OCI-LY7 (cell line): ENCODE data around the gene RAB3C.

ENCODE experiments used
- EZH2phosphoT487 ChIP-seq: fragments of 200-600 bp; sonication (generic); IDR thresholded peaks from 2 replicates; pipeline ENCODE4 v1.6.1; 2018; ENCODE audit warnings: low read depth, borderline replicate concordance, mild to moderate bottlenecking, mixed run types, antibody characterized with exemption, low read length, moderate library complexity, mixed read lengths
- TF ChIP-seq, protein P1 (sequence below): fragments of 200-600 bp; sonication (generic); conservative IDR thresholded peaks from 2 replicates; pipeline ENCODE4 v1.5.1; 2014; ENCODE audit warnings: mild to moderate bottlenecking, antibody characterized with exemption, low read length, moderate library complexity, mixed read lengths

DNA sequence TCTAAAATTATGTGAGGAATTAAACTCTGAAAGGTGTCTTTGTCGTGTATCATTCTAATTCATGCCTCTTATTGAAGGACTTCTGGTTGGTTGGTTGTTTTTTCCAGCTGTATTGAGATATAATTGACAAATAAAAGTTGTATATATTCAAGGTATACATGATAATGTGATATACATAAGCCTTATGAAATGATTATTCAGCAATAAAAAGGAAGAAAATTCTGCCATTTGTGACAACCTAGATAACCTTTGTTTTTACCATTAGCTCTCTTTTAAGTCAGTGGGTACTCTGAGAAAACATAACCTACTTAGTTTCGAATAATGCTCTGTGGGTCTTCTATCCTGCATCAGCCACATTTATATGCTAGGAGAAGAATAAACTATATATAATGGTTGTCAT is 89.6 kb downstream of the RAB3C start:
- TF ChIP-seq, protein P1, sequence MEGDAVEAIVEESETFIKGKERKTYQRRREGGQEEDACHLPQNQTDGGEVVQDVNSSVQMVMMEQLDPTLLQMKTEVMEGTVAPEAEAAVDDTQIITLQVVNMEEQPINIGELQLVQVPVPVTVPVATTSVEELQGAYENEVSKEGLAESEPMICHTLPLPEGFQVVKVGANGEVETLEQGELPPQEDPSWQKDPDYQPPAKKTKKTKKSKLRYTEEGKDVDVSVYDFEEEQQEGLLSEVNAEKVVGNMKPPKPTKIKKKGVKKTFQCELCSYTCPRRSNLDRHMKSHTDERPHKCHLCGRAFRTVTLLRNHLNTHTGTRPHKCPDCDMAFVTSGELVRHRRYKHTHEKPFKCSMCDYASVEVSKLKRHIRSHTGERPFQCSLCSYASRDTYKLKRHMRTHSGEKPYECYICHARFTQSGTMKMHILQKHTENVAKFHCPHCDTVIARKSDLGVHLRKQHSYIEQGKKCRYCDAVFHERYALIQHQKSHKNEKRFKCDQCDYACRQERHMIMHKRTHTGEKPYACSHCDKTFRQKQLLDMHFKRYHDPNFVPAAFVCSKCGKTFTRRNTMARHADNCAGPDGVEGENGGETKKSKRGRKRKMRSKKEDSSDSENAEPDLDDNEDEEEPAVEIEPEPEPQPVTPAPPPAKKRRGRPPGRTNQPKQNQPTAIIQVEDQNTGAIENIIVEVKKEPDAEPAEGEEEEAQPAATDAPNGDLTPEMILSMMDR, result no peak
- no peak for TF ChIP-seq EZH2phosphoT487
